ENCODE data around the gene TALDO1.
"Not testable (repeated sequence)": the region's sequence is repeated elsewhere in the genome, so short reads cannot be mapped to it uniquely, and the experiment has no call there.

TALDO1 gene

DNA sequence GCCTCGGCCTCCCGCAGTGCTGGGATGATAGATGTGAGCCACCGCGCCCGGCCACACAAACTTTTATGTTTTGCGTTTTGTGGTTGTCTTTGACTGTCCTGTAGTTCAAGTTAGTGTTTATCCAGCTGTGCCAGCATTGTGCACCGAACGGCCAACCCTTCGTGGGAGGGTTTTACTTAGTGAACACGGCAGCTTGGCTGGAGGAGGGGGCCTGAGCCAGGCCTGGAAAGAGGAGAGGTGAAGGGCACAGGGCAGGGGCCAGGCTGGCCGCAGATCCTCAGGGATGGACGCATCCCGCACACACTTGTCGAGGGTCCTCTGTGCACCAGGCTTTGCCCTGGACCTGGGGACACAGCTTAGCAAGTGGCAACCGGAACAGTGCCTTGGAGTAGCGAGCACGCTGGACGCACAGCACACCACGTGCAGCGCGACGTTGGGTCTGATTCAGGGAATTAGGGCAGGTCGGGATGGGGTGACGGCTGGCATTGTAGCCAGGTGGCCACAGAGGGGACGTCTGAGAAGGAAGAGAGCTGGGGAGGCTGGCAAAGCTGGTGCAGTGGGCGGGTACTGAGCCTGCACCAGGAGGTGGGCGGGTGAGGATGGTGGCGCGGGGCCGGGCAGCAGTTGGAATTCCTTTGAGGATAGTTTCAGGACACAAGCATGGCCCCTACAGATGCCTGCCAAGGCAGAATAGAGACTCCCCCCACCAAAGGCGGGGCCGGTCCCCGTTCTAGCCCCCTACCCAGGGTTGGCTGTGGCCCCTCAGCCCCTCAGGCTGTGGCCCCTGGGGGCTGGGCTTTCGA lies 27.8 kb upstream of the TALDO1 start:
- DNase-seq (ENCODE audit: low read depth), result no peak

DNA sequence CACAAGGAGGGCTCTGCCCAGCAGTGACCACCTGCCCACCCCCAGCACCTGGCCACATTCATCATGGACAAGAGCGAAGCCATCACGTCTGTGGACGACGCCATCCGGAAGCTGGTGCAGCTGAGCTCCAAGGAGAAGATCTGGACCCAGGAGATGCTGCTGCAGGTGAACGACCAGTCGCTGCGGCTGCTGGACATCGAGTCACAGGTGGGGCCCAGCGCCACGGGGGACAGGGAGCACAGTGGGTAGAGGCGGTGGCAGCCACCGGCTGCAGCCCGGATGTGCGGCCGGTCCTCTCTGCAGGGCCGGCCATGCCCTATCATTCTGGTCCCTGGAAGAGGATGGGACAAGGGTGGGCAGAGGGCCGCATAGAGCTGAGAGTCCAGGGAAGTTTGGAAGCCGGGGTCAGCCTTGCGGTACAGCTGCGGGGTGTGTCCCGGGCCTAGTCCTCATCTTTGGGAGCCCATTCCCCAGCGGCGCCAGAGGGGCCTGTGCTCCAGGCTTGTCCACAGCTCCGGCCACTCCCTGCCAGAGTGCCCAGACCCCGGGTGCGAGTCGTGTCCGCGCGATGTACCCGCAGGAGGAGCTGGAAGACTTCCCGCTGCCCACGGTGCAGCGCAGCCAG lies 27.1 kb upstream of the TALDO1 start:
- no peak for DNase-seq (ENCODE audit: low read depth)

DNA sequence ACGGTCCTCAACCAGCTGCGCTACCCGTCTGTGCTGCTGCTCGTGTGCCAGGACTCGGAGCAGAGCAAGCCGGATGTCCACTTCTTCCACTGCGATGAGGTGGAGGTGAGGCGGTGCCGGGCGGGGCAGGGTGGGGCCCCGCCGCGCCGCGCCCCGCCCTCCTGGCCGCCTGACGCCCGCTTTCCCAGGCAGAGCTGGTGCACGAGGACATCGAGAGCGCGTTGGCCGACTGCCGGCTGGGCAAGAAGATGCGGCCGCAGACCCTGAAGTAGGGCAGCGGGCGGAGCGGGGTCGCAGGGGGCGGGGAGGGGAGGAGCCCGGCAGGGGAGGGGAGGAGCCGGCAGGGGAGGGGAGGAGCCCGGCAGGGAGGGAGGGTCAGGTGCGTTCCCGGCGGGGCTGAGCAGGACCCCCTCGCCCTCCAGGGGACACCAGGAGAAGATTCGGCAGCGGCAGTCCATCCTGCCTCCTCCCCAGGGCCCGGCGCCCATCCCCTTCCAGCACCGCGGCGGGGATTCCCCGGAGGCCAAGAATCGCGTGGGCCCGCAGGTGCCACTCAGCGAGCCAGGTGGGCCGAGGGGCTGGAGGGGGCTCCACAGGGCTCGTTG lies 26.5 kb upstream of the TALDO1 start:
- no peak for DNase-seq (ENCODE audit: low read depth)

DNA sequence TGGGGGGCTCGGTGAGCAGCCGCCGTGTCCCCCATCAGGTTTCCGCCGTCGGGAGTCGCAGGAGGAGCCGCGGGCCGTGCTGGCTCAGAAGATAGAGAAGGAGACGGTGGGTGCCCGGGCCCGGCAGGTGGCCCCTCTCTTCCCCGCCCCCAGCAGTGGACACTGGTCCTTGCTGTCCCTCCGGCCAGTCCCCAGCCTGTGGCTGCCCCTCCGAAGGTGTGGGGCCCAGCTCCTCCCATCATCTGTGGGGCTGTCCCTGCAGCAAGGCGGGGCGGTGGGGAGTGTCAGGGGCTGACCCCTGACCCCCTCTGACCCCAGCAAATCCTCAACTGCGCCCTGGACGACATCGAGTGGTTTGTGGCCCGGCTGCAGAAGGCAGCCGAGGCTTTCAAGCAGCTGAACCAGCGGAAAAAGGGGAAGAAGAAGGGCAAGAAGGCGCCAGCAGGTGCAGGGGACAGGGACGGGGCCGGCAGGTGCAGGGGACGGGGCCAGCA lies 26.0 kb upstream of the TALDO1 start:
- DNase-seq (ENCODE audit: low read depth), result no peak

DNA sequence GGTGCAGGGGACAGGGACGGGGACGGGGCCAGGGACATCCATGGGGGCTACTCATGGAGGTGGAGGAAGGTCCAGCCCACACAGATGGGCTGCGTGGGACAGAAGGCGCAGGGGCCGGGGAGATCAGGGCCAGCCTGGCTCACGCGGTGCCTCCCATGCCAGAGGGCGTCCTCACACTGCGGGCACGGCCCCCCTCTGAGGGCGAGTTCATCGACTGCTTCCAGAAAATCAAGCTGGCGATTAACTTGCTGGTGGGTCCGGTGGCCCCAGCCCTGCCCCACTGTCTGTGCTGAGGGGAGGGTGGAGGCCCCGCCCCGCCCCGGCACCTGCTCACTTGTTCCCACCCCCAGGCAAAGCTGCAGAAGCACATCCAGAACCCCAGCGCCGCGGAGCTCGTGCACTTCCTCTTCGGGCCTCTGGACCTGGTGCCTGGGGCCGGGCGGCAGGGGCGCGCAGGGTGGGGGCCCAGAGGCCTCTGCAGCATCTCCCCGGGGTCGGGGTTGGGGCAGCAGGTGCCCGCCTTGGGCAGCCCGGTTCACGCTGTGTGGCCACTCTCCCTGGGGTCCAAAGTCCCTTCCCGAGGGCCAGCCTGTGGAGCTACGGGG lies 25.4 kb upstream of the TALDO1 start:
- DNase-seq (ENCODE audit: low read depth), result no peak

DNA sequence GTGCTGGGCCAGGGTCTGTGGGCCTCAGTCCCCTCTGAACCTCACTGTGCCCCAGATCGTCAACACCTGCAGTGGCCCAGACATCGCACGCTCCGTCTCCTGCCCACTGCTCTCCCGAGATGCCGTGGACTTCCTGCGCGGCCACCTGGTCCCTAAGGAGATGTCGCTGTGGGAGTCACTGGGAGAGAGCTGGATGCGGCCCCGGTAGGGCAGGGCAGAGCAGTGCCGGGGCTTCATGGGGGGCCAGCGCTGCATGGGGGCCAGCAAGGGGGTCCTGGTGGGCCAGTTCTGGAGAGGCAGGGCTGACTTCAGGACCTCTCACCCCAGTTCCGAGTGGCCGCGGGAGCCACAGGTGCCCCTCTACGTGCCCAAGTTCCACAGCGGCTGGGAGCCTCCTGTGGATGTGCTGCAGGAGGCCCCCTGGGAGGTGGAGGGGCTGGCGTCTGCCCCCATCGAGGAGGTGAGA lies 24.9 kb upstream of the TALDO1 start:
- no peak for DNase-seq (ENCODE audit: low read depth)

DNA sequence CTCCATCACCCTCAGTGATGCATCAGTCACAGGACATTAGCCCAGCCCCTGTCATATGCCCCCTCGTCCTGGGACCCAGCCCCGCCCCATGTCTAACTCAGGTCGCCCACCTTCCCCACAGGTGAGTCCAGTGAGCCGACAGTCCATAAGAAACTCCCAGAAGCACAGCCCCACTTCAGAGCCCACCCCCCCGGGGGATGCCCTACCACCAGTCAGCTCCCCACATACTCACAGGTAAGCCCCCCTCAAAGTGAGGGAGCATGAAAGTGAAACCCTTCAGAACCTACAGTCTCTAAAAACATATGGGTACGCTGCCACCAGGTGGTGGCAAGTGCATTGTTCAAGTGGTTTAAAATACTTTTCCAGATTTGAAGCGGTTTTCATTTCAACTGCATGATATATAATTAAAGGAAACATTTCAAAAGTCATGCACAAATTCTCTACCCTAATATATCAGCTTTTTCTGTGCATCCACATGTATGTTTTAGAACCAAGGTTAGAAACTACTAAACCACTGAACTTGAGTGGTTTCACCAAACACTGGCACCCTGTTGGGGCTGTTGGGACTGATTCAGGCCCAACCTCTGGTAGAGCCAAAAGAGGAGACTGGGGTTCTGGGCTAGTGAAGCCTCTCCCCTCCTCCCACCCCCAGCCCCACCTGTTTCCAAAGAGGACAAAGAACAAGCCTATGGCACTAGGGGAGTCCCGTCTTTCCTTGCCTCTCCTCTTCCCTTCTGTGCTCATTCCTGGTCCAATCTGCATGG lies 24.0 kb upstream of the TALDO1 start:
- DNase-seq (ENCODE audit: low read depth), result peak; percentile 45

DNA sequence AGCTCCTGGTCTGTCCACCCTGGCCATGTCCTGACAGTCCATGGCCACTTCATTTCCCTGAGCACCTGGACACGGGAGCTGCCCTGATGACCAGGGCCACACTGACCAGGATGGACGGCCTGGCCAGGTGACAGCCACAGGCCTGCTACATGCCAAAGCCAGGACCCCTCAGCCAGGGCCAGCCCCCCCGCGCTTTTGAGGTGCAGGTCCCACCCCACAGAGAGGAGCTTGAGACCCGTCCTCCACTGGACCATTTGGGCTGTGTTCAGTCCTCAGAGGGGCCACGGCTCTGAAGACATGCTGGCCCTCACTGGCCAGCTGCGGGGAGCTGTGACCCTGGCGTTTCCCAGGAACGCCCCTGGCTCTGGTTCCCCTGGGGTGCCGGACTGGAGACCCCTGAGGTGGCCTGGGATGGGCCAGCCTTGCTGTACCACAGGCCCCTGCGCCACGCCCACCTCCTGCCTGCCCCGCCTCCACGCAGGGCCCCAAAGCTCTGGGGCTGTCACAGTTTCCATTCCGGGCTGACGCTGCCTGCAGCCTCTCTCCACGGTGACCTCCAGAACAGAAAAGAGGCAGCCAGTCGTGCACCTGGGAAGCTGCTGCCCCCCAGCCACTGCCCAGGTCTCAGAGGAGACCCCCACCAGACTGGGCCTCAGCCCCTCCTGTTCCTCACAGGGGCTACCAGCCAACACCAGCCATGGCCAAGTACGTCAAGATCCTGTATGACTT lies 23.1 kb upstream of the TALDO1 start:
- DNase-seq (ENCODE audit: low read depth), result no peak

DNA sequence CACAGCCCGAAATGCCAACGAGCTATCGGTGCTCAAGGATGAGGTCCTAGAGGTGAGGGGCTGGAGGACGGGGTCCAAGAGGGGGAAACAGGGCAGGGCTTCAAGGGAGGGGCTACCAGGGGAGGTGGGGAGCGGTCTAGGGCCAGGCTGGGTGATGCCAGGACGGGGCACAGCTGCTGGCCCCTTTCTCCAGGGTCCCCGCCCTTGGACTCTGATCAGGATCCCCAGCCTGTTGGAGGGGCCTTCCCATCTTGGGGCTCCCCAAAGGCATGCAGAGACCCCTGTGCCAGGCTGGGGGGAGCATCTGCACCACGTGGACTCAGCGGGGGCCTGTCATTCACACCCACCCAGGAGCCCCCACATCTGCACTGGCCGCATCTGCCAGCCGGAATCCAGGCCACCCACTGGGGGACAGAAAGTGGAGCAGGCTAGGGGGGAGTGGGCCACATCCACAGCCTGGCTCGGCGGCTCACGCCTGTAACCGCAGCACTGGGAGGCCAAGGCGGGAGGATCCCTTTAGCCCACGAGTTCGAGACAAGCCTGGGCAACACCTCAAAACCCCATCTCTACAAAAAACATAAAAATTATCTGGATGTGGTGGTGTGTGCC lies 22.4 kb upstream of the TALDO1 start:
- no peak for DNase-seq (ENCODE audit: low read depth)

DNA sequence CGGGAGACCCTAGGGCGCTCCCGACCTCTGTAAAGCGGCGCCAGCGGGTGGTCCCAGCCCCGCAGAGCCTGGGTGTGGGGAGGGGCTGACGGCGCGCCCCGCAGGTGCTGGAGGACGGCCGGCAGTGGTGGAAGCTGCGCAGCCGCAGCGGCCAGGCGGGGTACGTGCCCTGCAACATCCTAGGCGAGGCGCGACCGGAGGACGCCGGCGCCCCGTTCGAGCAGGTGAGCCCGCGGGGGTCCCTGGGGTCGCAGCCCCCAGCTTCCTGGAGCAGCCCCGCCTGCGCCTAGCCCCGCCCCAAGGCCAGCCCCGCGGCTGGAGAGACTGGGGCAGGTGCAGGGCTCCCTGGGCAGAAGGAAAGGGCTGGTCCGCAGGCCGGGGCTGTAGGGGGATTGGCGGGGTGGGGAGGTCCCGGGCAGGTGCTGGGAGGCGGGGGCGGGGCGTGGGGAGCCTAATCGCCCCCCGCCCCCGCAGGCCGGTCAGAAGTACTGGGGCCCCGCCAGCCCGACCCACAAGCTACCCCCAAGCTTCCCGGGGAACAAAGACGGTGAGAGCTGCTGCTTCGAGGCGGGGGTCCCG lies 21.6 kb upstream of the TALDO1 start:
- DNase-seq (ENCODE audit: low read depth), result no peak

DNA sequence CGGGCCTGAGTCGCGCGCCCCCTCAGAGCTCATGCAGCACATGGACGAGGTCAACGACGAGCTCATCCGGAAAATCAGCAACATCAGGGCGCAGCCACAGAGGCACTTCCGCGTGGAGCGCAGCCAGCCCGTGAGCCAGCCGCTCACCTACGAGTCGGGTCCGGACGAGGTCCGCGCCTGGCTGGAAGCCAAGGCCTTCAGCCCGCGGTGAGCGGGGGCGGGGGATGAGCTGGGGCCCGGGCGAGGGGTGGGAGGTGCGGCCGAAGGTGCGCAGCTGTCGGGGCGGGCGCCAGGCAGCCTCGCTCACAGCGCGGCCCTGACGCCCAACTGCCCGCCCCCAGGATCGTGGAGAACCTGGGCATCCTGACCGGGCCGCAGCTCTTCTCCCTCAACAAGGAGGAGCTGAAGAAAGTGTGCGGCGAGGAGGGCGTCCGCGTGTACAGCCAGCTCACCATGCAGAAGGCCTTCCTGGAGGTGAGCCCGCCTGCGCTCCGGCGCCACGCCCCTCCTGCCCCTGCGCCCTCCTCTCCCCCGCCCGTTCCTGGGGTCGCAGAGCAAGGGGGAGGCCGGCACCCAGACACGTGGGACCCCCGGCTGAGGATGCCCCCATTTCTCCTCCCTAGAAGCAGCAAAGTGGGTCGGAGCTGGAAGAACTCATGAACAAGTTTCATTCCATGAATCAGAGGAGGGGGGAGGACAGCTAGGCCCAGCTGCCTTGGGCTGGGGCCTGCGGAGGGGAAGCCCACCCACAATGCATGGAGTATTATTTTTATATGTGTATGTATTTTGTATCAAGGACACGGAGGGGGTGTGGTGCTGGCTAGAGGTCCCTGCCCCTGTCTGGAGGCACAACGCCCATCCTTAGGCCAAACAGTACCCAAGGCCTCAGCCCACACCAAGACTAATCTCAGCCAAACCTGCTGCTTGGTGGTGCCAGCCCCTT lies 20.7 kb upstream of the TALDO1 start:
- DNase-seq (ENCODE audit: low read depth), result no peak

DNA sequence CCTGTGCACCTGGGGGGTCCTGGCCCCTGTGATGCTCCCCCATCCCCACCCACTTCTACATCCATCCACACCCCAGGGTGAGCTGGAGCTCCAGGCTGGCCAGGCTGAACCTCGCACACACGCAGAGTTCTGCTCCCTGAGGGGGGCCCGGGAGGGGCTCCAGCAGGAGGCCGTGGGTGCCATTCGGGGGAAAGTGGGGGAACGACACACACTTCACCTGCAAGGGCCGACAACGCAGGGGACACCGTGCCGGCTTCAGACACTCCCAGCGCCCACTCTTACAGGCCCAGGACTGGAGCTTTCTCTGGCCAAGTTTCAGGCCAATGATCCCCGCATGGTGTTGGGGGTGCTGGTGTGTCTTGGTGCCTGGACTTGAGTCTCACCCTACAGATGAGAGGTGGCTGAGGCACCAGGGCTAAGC lies 20.0 kb upstream of the TALDO1 start:
- no peak for DNase-seq (ENCODE audit: low read depth)

DNA sequence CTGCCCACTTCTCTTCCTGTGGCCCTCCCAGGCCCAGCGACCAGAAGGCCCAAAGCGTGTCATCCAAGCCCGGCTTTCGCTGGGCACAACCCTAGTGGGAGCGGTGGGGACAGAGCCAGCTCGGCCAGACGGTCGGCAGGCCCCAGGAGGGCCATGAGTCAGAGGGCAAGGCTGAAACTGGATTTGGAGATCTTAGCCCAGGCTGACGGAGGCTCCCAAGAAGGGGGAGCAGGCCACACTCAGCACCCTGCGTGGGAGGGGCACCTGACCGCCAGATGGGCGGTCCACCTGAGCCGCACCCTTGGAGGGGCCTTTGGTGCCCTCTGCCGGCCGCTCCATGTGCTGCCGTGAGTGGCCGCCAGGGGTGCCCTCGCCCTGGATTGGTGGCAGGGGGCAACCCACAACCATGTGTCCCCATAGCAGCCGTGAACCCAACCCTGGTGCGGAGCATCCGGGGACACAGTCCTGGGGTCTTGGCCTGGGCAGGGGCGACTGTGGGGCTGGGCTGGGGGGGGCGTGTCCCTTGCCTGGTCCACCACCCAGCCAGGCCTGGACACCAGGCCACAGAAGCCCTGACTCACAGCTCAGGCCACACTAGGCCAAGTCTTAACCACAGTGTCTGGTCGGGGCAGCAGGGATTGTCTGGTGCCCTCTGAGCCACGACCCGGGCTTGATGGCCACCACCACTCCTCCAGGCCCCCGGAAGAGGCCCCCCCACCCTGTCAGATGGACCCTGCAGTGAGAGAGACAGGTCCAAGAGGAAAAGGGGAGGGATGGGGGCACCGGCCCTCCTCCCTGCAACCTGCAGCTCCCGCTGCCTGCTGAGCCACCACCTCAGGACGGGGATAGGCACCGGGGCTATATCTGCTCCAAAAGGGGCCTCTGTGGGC lies 19.2 kb upstream of the TALDO1 start:
- peak; percentile 72 for DNase-seq (ENCODE audit: low read depth)

DNA sequence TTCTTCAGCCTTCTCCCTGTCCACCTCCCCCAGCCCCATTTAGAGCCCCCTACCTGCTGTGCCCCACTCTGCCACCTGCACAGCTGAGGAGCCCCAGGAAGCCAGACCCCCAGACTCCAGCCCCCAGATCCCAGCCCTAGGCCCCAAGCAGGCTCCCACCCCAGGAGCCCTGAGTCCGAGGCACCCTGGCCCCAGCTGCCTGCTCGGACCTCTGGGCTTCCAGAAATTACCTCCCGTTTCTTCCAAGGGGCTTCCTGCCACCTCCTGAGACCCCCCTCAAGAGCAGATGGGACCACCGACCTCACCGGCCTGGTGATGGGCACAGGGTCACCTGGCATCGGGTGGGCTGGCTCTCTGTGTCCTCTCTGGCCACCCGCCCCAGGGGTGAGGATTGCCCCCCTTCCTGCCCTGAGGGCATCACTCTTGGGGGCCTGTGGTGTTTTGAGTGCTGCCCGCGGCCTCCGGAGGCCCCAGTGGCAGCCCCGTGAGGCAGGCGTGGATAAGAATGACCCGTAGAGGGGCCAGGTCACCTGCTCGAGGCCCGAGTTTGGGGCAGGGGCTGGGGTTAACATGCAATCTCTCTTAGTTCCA lies 18.3 kb upstream of the TALDO1 start:
- no peak for DNase-seq (ENCODE audit: low read depth)

DNA sequence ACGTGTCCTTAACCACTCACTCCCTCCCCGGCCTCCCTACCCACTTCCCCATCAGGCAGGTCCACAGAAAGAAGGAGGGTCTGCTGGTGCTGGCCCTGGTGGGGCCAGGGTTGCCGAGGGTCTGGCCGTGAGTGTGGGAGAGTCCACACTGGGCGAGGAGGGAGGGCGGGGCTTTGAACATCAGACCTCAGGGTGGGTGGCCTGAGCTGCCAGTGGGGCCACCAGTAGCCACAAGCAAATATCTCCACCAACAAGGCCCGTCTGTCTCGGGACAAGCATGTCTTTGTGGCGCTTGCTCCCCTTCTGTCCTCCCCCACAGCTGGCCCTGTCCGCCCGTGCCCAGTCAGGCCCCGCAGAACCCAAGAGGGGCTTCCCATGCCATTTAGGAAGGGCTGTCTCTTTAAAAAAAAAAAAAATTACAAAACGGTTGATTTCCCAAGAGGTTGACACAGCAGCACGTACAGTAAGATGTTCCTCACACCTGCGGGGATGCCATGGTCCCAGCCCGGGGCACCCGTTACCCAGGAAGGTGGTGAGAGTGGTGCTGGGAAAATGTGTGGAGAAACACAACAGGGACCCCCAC lies 17.7 kb upstream of the TALDO1 start:
- no peak for DNase-seq (ENCODE audit: low read depth)

DNA sequence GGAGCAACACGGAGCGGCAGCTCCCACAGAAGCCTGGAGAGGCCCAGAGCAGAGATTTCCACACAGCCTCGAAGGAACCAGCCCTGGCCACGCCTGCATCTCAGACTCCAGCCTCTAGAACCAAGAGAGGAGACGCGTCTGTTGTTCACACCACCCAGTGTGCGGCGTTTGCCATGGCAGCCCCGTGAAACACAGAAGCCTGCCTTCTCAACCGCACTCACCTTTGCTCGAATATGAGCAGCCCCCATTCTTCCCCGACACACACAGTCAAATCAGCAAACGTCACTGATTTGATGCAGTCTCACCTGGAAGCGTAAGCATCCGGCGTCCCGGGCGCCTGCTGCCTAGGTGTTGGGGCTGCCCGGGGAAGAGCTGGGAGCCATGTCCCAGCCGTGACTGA lies 14.2 kb upstream of the TALDO1 start:
- DNase-seq (ENCODE audit: low read depth), result no peak

DNA sequence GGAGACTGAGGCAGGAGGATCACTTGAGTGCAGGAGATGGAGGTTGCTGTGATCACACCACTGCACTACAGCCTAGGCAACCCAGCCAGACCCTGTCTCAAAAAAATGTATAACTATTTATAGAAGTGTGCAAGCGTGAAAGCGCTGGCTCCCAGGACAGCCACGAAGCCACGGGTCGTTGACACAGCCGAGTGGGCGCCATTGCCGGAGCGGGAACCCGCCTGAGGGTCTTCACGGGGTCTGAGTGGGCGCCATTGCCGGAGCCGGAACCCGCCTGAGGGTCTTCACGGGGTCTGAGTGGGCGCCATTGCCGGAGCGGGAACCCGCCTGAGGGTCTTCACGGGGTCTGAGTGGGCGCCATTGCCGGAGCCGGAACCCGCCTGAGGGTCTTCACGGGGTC lies 12.7 kb upstream of the TALDO1 start:
- DNase-seq (ENCODE audit: low read depth), result not testable (repeated sequence)
